ENCODE measurements around the gene CDKAL1. TPM values are rescaled to one million over a fixed set of nuclear protein-coding genes. Genes with fewer than 3 reads are reported as not detected.
"Not testable (repeated sequence)": the region's sequence is repeated elsewhere in the genome, so short reads cannot be mapped to it uniquely, and the experiment has no call there.

Gene CDKAL1
- total RNA-seq, 1 donor from 2014 or later: 9.1 TPM

- no peak for DNase-seq
- intact Hi-C loops (cut with micrococcal nuclease): no loop called here
- H3K4me3 ChIP-seq: no peak overlapping the region
- H3K9me3 ChIP-seq (replicated peaks): peaks cover 9% of the 10 kb centered on the region
- no peaks in the 10 kb centered on the region for H3K4me1 ChIP-seq
- H3K27ac ChIP-seq (replicated peaks): no peak overlapping the region
- no peaks in the 10 kb centered on the region for H3K36me3 ChIP-seq
- no peak for TF ChIP-seq CTCF (IDR thresholded peaks at IDR 0.05; ENCODE audit: borderline replicate concordance)
- H3K27me3 ChIP-seq (ENCODE audit: low read depth): no peaks in the 10 kb centered on the region
Measured at GRCh38 chr6:21245488-21245887, 711.2 kb downstream of the CDKAL1 start.

GRCh38 chr6:21246075-21246474, 711.8 kb downstream of the CDKAL1 start:
- Histone ChIP-seq H3K27me3 (ENCODE audit: low read depth) (no peaks in the 10 kb centered on the region), H3K4me1 (no peaks in the 10 kb centered on the region), H3K9me3 (replicated peaks) (peaks cover 11% of the 10 kb centered on the region), H3K27ac (replicated peaks) (no peak overlapping the region), H3K4me3 (no peak overlapping the region), H3K36me3 (no peaks in the 10 kb centered on the region)
- intact Hi-C loops (cut with micrococcal nuclease): no loop called here
- no peak for TF ChIP-seq CTCF (IDR thresholded peaks at IDR 0.05; ENCODE audit: borderline replicate concordance)
- DNase-seq: no peak

GRCh38 chr6:21254460-21254859, 720.2 kb downstream of the CDKAL1 start:
- H3K36me3 ChIP-seq; H3K27me3 ChIP-seq (ENCODE audit: low read depth); intact Hi-C loops (cut with micrococcal nuclease); H3K4me3 ChIP-seq; H3K4me1 ChIP-seq; H3K27ac ChIP-seq (replicated peaks); DNase-seq: not testable (repeated sequence)
- peaks cover 11% of the 10 kb centered on the region for H3K9me3 ChIP-seq (replicated peaks)

GRCh38 chr6:21256197-21256596, 721.9 kb downstream of the CDKAL1 start:
- no peak for DNase-seq
- Histone ChIP-seq H3K27me3 (ENCODE audit: low read depth) (no peaks in the 10 kb centered on the region), H3K27ac (replicated peaks) (no peak overlapping the region), H3K4me1 (no peaks in the 10 kb centered on the region), H3K9me3 (replicated peaks) (no peaks in the 10 kb centered on the region), H3K4me3 (no peak overlapping the region), H3K36me3 (no peaks in the 10 kb centered on the region)
- intact Hi-C loops (cut with micrococcal nuclease): no loop called here
- no peak for TF ChIP-seq CTCF (IDR thresholded peaks at IDR 0.05; ENCODE audit: borderline replicate concordance)

GRCh38 chr6:21257125-21257524, 722.9 kb downstream of the CDKAL1 start:
- intact Hi-C loops (cut with micrococcal nuclease): no loop called here
- H3K4me3 ChIP-seq: no peak overlapping the region
- H3K4me1 ChIP-seq: no peaks in the 10 kb centered on the region
- DNase-seq: no peak
- no peak for TF ChIP-seq CTCF (IDR thresholded peaks at IDR 0.05; ENCODE audit: borderline replicate concordance)
- no peaks in the 10 kb centered on the region for H3K27me3 ChIP-seq (ENCODE audit: low read depth)
- no peaks in the 10 kb centered on the region for H3K9me3 ChIP-seq (replicated peaks)
- H3K27ac ChIP-seq (replicated peaks): no peak overlapping the region
- no peaks in the 10 kb centered on the region for H3K36me3 ChIP-seq

- intact Hi-C loops (cut with micrococcal nuclease): no loop called here
- no peak for DNase-seq
- TF ChIP-seq CTCF (IDR thresholded peaks at IDR 0.05; ENCODE audit: borderline replicate concordance): no peak
- Histone ChIP-seq H3K4me1 (no peaks in the 10 kb centered on the region), H3K4me3 (no peak overlapping the region), H3K36me3 (no peaks in the 10 kb centered on the region), H3K27ac (replicated peaks) (no peak overlapping the region), H3K27me3 (ENCODE audit: low read depth) (no peaks in the 10 kb centered on the region), H3K9me3 (replicated peaks) (no peaks in the 10 kb centered on the region)
Measured at GRCh38 chr6:21258665-21259064, 724.4 kb downstream of the CDKAL1 start.
